OCI-LY3 (cell line): ENCODE measurements around the gene ZNF425.
"Not testable (repeated sequence)": the region's sequence is repeated elsewhere in the genome, so short reads cannot be mapped to it uniquely, and the experiment has no call there.

ENCODE experiments used
- H2AFZ ChIP-seq: fragments of 200-600, 300-600 bp; shearing (Covaris generic); 2 replicates; pipeline ENCODE4 v1.6.0; 2014; ENCODE audit warnings: antibody characterized with exemption, low read depth, low read length
- H3K27ac ChIP-seq: fragments of 200-600, 300-600 bp; sonication (generic); 2 replicates; pipeline ENCODE4 v1.5.1; 2014; ENCODE audit warnings: mild to moderate bottlenecking, low read length, moderate library complexity, mixed read lengths
- H3K27me3 ChIP-seq: fragments of 200-600, 300-600 bp; sonication (generic); 2 replicates; pipeline ENCODE4 v1.6.1; 2014; ENCODE audit warnings: low read depth, low read length, mixed read lengths
- H3K36me3 ChIP-seq: fragments of 200-600, 300-600 bp; sonication (generic); replicated peaks from 2 replicates; pipeline ENCODE3; 2014; ENCODE audit warnings: low read depth, low read length, mixed read lengths
- H3K4me1 ChIP-seq: fragments of 300-600, 200-600 bp; sonication (generic); 2 replicates; pipeline ENCODE4 v1.6.1; 2014; ENCODE audit warnings: low read length, mixed read lengths
- H3K4me2 ChIP-seq: fragments of 200-600, 300-600 bp; sonication (generic); 2 replicates; pipeline ENCODE4 v1.6.1; 2014; ENCODE audit warnings: low read length, mixed read lengths
- H3K4me3 ChIP-seq: fragments of 300-600, 200-600 bp; sonication (generic); 2 replicates; pipeline ENCODE4 v1.5.1; 2014; ENCODE audit warnings: antibody characterized with exemption, mild to moderate bottlenecking, low read length, moderate library complexity
- H3K79me2 ChIP-seq: fragments of 300-600, 200-600 bp; shearing (Covaris generic); 2 replicates; pipeline ENCODE4 v1.6.1; 2014; ENCODE audit warnings: mild to moderate bottlenecking, low read length, mixed read lengths
- H3K9ac ChIP-seq: fragments of 300-600, 200-600 bp; shearing (Covaris generic); 2 replicates; pipeline ENCODE4 v1.6.0; 2014; ENCODE audit warnings: mild to moderate bottlenecking, low read length, moderate library complexity
- H3K9me3 ChIP-seq: fragments of 200-600, 300-600 bp; shearing (Covaris generic); 2 replicates; pipeline ENCODE4 v1.6.1; 2014; ENCODE audit warnings: low read length, mixed read lengths; ENCODE audit not compliant: insufficient read depth
- H4K20me1 ChIP-seq: fragments of 200-600, 300-600 bp; sonication (generic); 2 replicates; pipeline ENCODE4 v1.6.1; 2016; ENCODE audit warnings: low read length, mixed read lengths; ENCODE audit not compliant: insufficient read depth
- EZH2phosphoT487 ChIP-seq: fragments of 200-600 bp; shearing (Covaris generic); IDR thresholded peaks from 2 replicates; pipeline ENCODE4 v1.6.1; 2018; ENCODE audit warnings: antibody characterized with exemption, mixed run types, low read depth
- TF ChIP-seq, protein P1 (sequence below): fragments of 200-600, 300-600 bp; sonication (generic); IDR thresholded peaks from 2 replicates; pipeline ENCODE4 v1.5.1; 2014; ENCODE audit warnings: antibody characterized with exemption, low read length, low read depth

Gene ZNF425

DNA sequence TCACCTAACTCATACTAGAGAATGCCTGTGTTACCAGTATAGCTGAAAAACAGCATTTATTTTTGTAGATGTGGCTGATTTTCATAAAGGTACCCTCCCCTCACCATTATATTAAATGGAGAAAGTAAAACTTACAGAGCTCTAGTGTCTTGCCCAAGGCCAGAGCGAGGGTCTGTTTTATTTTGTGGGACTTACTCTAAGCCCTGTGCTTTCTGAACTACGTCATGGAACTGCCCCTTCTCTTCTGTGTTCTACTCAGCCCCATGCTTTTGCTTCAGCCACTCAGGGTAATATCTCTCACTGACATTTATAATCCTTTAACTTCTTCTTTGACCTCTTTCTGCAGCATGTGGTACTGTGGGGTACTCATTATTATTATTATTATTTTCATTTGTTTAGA, 25.3 kb downstream of the ZNF425 start:
- Histone ChIP-seq H3K79me2 (no peaks in the 10 kb centered on the region), H3K4me2 (no peak overlapping the region), H3K36me3 (no peaks in the 10 kb centered on the region), H3K4me1 (no peaks in the 10 kb centered on the region), H3K27ac (no peak overlapping the region), H3K27me3 (no peaks in the 10 kb centered on the region), H3K9ac (no peak overlapping the region), H3K4me3 (no peak overlapping the region), H4K20me1 (no peaks in the 10 kb centered on the region), H3K9me3 (no peaks in the 10 kb centered on the region), H2AFZ (no peak overlapping the region)
- TF ChIP-seq EZH2phosphoT487 = no peak
- TF ChIP-seq, protein P1, sequence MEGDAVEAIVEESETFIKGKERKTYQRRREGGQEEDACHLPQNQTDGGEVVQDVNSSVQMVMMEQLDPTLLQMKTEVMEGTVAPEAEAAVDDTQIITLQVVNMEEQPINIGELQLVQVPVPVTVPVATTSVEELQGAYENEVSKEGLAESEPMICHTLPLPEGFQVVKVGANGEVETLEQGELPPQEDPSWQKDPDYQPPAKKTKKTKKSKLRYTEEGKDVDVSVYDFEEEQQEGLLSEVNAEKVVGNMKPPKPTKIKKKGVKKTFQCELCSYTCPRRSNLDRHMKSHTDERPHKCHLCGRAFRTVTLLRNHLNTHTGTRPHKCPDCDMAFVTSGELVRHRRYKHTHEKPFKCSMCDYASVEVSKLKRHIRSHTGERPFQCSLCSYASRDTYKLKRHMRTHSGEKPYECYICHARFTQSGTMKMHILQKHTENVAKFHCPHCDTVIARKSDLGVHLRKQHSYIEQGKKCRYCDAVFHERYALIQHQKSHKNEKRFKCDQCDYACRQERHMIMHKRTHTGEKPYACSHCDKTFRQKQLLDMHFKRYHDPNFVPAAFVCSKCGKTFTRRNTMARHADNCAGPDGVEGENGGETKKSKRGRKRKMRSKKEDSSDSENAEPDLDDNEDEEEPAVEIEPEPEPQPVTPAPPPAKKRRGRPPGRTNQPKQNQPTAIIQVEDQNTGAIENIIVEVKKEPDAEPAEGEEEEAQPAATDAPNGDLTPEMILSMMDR = no peak

DNA sequence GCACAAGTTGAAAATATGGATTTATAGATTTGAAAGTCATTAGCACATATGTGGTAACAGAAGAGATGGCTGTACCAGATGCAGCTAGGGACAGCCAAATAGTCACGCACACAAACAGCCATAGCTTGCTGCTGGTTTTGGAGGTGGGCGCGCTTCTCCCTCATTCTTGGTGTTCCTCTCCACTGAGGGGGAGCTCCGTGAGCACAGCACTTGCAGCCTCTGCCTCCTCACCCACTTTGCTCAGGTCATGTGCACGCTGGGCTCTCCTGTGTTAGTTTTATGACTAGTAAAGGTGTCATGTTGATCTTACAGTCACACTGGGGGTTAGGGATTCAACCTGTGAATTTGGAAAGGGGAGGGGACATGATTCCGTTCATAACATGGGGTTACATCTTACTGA, 27.1 kb downstream of the ZNF425 start:
- H3K4me1 ChIP-seq = peaks cover 6% of the 10 kb centered on the region
- no peaks in the 10 kb centered on the region for H4K20me1 ChIP-seq
- no peak overlapping the region for H2AFZ ChIP-seq
- H3K9ac ChIP-seq = no peak overlapping the region
- H3K79me2 ChIP-seq = no peaks in the 10 kb centered on the region
- H3K4me2 ChIP-seq = no peak overlapping the region
- H3K4me3 ChIP-seq = no peak overlapping the region
- no peaks in the 10 kb centered on the region for H3K27me3 ChIP-seq
- no peaks in the 10 kb centered on the region for H3K9me3 ChIP-seq
- no peaks in the 10 kb centered on the region for H3K36me3 ChIP-seq
- no peak for TF ChIP-seq EZH2phosphoT487
- TF ChIP-seq, protein P1 = no peak
- H3K27ac ChIP-seq = no peak overlapping the region

DNA sequence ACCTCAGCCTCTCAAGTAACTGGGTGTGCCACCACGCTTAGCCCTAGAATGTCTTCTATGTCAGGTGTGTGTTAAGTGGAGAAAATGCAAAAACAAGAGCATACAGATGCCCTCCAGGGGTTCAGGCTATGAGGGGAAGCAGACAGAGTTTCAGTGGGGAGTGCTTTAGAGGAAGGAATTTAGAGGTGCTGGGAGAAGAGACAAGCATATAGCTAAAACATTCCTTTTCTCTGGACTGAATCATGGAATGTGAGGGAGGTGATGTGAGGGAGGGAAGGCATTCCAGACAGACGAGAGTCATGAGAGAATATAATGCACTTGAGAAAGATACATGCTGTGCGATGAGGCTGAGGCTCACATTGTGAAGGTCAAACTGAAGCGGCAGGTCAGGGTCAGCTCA, 29.0 kb downstream of the ZNF425 start:
- Histone ChIP-seq H3K27ac (no peak overlapping the region), H3K4me3 (no peak overlapping the region), H3K9me3 (no peaks in the 10 kb centered on the region), H3K27me3 (no peaks in the 10 kb centered on the region), H3K9ac (no peak overlapping the region), H4K20me1 (no peaks in the 10 kb centered on the region), H3K4me2 (no peak overlapping the region), H3K79me2 (no peaks in the 10 kb centered on the region), H3K4me1 (peaks cover 23% of the 10 kb centered on the region), H3K36me3 (no peaks in the 10 kb centered on the region), H2AFZ (no peak overlapping the region)
- TF ChIP-seq, protein P1 = no peak
- no peak for TF ChIP-seq EZH2phosphoT487

DNA sequence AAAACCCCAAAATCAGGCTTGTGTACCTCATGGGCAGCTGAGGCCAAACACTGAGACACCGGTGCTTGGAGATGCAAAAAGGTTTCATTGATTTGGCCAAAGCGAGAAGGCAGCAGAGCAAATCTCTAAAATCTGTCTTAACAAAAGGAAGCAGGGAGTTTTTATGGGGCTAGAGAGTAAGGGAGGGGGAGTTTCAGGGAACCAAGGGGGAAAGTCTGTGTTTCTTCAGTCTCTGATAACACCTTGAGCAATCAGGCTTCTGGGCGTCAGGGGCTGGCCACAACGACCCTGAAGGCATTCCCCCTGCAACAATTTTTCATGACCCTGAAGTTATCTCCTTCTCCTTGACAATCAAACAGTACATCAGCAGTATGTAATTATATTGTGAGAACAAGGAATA, 32.9 kb downstream of the ZNF425 start:
- Histone ChIP-seq H3K9me3 (no peaks in the 10 kb centered on the region), H3K4me1 (peaks cover 32% of the 10 kb centered on the region), H3K36me3 (no peaks in the 10 kb centered on the region), H2AFZ (no peak overlapping the region), H3K79me2 (peaks cover 19% of the 10 kb centered on the region), H4K20me1 (no peaks in the 10 kb centered on the region), H3K27me3 (no peaks in the 10 kb centered on the region), H3K4me2 (peak overlapping the region; percentile 59), H3K9ac (peak overlapping the region; percentile 46; the same call in 1 of the 2 replicates), H3K27ac (peak overlapping the region; percentile 93), H3K4me3 (peak overlapping the region; percentile 36)
- no peak for TF ChIP-seq EZH2phosphoT487
- TF ChIP-seq, protein P1 = no peak

DNA sequence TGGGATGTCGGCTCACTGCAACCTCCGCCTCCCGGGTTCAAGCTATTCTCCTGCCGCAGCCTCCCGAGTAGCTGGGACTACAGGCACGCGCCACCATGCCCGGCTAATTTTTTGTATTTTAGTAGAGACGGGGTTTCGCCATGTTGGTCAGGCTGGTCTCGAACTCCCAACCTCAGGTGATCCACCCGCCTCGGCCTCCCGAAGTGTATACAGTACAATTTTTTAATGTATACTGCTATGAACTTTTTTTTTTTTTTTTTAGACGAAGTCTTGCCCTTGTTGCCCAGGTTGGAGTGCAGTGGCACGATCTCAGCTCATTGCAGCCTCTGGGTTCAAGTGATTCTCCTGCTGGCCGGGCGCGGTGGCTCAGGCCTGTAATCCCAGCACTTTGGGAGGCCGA, 33.9 kb downstream of the ZNF425 start:
- H3K9me3 ChIP-seq, H2AFZ ChIP-seq, H3K36me3 ChIP-seq, H4K20me1 ChIP-seq, H3K27me3 ChIP-seq: not testable (repeated sequence)
- Histone ChIP-seq H3K27ac (peak overlapping the region; percentile 93), H3K4me3 (0 out of 2 replicates have a peak overlapping the region, but pooled peaks have one; percentile 36), H3K4me1 (peaks cover 32% of the 10 kb centered on the region), H3K4me2 (peak overlapping the region; percentile 59), H3K9ac (peak overlapping the region; percentile 45; the same call in 1 of the 2 replicates), H3K79me2 (peaks cover 24% of the 10 kb centered on the region)
